GM04504 (cell line): ENCODE results near the gene GDF15.
"Not testable (repeated sequence)": the region's sequence is repeated elsewhere in the genome, so short reads cannot be mapped to it uniquely, and the experiment has no call there.

Source experiments
- DNase-seq: peaks from one replicate; pipeline ENCODE4 v3.0.0-alpha.2; 2012; ENCODE audit warnings: low read depth

The GDF15 gene

GRCh38 chr19:18364277-18364825 lies 21.6 kb upstream of the GDF15 start:
- not testable (repeated sequence) for DNase-seq

DNA sequence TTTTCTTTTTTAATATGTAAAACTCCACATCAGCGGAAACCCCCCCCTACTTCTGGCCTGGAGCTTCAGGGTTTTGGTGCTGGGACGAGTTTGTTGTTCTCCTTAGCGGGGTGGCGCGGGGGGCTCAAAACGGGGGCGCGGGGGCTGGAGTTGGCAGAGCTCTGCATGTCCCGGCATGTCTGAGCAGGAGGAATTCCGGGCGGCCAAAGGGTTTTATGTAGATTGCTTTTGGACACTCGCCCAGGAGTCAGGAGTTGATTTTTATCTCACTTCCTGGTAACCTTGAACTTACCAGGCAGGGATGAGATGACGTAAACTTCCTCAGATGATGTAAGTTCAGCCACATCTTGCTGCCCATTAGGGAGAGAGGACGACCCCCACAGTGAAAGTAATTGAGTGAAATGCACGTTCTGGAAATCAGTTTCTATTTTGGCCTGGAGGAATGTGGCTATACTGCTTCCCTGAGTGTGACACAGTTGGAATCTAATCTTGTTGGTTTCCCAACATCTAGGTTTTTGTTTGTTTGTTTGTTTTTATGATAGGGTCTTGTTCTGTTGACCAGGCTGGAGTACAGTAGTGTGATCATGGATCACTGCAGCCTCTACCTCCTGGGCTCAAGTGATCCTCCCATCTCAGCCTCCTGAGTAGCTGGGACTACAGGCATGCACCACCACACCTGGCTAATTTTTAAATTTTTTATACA lies 21.0 kb upstream of the GDF15 start:
- DNase-seq = peak; percentile 95

GRCh38 chr19:18366021-18366435 lies 19.9 kb upstream of the GDF15 start:
- no peak for DNase-seq

- no peak for DNase-seq
Observed at GRCh38 chr19:18368504-18369222, 17.3 kb upstream of the GDF15 start.

DNA sequence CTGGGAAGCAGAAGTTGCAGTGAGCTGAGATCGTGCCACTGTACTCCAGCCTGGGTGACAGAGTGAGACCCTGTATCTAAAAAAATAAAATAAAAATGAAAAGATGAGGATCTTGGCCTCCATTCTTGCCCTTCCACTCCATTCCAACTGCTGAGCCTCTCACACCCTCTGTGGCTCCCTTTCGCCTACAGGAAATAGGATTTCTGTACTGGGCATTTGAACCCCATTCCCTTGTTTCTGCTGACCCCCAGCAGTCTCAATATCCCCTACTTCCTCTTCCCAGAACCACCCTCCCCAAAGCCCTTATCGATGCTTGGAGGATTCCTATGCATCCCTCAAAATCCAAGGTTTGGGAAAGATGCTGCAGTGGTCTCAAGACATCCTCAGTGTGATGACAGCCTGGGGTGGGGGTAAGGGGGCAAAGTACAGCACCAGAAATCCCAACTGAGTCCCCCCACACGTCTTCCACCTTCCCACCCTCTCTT lies 12.5 kb upstream of the GDF15 start:
- no peak for DNase-seq

DNA sequence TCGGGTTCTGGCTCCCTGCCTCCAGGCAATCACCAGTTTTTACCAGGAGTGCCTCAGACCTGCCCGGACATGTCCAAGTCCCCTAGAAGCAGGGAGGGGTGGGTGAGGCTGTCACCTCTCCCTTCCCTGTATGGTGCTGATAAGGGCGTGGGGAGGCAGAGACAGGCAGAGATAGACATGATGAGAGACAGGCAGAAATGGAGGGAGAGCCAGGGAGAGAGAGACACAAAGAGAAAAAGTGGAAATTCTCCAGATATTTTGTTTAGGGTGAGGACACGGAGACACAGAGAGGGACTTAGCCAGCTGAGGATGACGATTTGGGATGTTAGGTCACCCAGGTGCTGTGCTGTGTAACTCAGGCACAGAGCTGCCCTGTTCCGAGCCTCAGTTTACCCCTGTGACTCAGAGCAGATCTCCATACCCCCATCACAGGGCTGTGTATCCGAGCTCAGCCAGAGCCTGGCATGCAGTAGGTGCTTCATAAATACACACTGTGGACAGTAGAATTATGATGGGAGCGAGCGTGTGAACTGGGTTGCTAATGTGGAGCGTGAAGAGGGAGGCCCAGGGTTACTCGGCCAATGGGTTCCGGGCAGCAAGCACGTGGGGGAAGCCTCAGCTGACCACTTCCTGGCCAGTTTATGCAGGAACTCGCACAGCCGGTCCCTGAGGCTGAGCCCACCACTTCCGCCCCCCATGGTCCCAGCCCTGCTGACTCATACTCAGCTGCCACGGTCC lies 11.9 kb upstream of the GDF15 start:
- peak; percentile 93 for DNase-seq

DNA sequence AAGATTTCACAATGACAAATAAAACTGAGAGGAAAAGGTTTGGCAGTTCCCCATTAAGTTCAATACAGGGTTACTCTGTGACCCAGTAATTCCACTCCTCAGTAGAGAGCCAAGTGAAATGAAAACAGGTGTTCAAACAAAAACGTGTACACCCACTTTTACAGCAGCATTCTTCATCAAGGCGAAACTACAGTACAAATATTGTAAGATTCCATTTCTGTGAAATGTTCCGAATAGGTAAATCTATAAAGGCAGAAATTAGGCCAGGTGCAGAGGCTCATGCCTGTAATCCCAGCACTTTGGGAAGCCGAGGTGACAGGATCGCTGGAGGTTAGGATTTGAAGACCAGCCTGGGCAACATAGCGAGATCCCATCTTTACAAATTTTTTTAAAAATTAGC lies 8.9 kb upstream of the GDF15 start:
- no peak for DNase-seq

DNA sequence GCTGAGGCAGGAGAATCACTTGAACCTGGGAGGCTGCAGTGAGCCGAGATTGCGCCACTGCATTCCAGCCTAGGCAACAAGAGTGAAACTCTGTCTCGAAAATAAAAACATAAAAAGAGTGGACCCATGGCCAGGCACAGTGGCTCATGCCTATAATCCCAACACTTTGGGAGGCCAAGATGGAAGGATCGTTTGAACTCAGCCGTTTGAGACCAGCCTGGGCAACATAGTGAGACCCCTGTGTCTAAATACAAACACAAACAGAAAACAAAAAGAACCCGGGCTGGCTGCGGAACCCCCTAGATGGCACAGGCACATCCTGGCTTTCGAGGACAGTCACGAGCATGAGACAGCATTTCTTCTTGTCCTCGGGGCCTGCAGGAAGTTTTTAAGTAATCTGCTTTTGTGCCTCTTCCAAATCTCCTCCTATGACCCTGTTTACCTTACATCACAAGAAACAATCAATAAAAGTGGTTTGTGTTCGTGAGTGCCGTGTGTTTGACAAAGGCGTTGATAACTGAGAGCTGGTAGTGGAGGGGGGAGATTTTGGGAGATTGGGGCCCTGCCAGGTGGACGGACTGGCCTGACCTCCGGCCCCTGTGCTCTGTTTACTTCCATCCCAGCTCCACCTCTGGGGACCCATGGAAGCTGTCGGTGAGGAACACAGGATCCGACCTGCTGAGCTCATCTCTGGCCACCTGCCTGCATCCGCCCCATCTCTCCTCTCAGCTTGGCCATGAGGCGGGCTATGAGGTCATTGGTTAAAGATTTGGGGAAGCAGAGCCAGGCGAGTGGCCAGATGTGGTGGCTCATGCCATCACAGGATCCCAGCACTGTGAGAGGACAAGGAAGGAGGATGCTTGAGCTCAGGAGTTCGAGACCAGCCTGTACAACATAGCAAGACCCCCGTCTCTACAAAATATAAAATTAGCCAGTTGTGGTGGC lies 5.9 kb upstream of the GDF15 start:
- DNase-seq = peak; percentile 95

GRCh38 chr19:18380843-18381242 lies 5.1 kb upstream of the GDF15 start:
- DNase-seq = no peak

DNA sequence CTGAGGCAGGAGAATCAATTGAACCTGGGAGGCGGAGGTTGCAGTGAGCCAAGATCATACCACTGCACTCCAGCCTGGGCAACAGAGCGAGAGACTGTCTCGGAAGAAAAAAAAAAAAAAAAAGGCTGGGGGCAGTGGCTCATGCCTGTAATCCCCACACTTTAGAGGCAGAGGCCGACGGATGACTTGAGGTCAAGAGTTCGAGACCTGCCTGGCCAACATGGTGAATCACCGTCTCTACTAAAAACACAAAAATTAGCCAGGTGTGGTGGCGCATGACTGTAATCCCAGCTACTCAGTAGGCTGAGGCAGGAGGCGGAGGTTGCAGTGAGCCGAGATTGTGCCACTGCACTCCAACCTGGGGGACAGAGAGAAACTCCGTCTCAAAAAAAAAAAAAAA lies 2.3 kb upstream of the GDF15 start:
- not testable (repeated sequence) for DNase-seq

GRCh38 chr19:18384775-18385174 lies 1.2 kb upstream of the GDF15 start:
- no peak for DNase-seq

DNA sequence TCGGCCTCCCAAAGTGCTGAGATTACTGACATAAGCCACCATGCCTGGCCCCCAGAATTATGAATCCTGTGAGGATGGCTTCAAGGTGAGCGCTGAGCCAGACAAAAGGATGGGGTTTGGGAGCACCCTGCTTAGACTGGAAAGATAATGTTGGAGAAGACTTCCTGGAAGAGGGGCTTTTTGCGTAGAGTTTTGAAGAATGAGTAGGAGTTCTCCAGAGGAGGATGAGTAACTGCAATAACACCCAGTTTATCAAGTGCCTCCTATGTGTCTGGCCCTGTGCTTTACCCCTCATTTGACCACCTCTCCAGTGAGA lies 641 bp upstream of the GDF15 start:
- DNase-seq = no peak

GRCh38 chr19:18386543-18387271 lies 749 bp downstream of the GDF15 start:
- DNase-seq = peak; percentile 47

- DNase-seq = no peak
Observed at GRCh38 chr19:18388100-18388959, 2.4 kb downstream of the GDF15 start.

GRCh38 chr19:18388960-18389725 lies 3.2 kb downstream of the GDF15 start:
- no peak for DNase-seq

DNA sequence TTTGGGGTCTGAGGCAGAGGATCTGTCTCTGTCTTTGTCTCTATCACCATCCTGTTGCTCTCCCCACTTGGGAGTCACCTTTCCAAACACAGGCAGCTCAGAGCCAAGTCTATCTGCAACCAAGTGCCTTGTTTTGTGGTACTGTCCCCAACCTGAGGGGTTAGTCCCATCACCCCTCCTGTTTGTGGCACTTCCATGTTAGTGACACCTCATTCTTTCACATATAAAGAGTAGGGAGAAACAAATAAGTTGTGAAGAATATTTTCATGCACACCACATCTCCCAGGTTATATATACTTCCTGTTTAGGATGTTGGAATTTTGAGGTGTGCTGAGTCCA lies 3.7 kb downstream of the GDF15 start:
- no peak for DNase-seq

GRCh38 chr19:18390065-18390907 lies 4.3 kb downstream of the GDF15 start:
- DNase-seq = no peak

DNA sequence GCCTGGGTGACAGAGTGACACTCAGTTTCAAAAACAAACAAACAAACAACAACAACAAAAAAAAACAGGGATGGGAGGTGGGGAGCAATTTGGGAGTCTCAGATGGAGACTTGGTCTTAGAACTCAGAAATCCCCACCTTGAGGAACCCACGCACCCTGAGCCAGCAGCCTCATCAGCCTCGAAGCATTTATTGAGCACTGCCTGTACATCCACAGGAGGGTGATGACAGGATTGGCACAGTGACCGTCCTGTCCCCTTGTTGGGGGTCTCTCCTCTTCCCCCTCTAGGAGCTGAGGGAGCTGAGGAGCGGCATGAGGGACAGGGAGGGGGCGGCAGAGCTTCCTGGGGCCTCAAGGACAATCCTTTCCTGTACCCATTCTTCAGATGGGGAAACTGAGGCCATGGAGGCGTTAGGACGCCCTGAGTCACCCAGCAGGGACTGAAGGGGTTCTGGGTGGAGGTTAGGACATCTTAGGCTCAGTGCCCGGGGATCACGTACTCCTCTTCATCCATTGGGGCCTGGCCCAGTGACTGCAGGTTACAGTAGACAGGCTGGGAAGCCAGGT lies 5.6 kb downstream of the GDF15 start:
- DNase-seq = no peak
